Endometrium (tissue), 2 donors: ENCODE measurements around the gene SLC35G6.
"Not testable (repeated sequence)": the region's sequence is repeated elsewhere in the genome, so short reads cannot be mapped to it uniquely, and the experiment has no call there.

Experiments used
- FAIRE-seq: peaks from 2 replicates; lab custom pipeline; 2012; peaks lifted over from hg19 to GRCh38; lab: Jason Lieb, UNC
- donor health status: control.
- donor health status: control.

Gene SLC35G6

GRCh38 chr17:7479213-7480088 is 1.8 kb upstream of the SLC35G6 start, which contains the start of gene ZBTB4:
Gene ZBTB4, minus strand, starts transcription at chr17:7479631. Its CDS starts 12,830 bp downstream, at chr17:7466801.
- FAIRE-seq: no peak

DNA sequence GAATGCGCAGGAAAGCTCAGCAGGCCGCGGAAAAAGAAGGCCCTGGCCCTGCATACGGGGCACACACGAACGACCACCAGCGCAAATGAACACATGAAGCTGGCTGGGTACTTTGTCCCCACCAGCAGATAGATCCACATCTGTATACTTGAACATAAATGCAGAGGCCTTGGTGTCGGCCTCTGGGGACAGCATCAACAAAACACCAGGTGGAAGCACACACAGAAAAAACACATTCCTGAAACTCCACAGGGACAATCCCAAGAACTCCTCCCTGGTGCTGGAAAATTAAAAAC is 1.2 kb upstream of the SLC35G6 start:
- no peak for FAIRE-seq

- not testable (repeated sequence) for FAIRE-seq
Measured at GRCh38 chr17:7481842-7482741, 846 bp downstream of the SLC35G6 start.

GRCh38 chr17:7482742-7483088 is 1.5 kb downstream of the SLC35G6 start:
- FAIRE-seq: not testable (repeated sequence)

- FAIRE-seq: no peak
Measured at GRCh38 chr17:7483255-7484066, 2.2 kb downstream of the SLC35G6 start.

GRCh38 chr17:7484067-7484918 is 3.0 kb downstream of the SLC35G6 start, which contains the start of gene POLR2A:
Gene POLR2A, plus strand, starts transcription at chr17:7484366.
- FAIRE-seq: peak; percentile 86

DNA sequence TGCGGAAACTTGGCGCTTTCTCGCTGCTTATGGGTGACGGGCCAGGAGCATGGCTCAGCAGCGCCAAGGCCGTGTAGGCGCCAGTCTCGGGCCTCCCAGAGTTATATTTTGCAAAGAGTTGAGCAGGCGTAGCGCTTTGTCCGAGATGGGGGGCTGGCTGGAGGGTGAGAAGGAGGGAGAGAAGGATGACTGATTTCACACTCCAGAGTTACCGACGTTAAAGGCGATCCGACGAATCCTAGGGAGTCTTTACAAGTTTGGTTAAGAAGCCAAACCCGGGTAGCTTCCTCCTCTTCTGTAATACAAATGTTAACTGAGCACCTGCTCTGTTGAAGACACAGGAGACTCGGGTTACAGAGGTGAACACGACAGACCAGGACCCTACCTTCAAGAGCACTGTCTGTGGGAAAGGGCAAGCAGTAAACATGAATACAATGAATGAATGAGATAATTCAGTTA is 3.7 kb downstream of the SLC35G6 start:
- no peak for FAIRE-seq

DNA sequence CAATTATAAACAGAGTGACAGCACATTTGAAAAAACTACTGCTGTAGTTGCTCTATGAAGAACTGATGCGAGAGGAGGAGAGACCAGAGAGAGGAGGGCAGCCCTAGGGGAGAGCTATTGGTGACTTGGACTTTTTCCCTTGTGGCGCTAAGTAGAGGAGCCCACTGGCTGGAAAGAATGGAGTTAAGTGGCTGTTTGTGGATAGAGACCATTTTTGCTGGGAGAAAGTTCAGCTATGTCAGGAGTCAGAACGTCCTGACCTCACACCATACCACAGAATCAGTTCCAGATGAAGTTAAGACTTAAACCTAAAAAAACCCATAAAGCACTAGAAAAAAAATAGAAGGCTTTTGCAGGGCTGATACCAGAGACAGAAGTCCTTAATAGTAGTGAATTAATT is 4.9 kb downstream of the SLC35G6 start:
- FAIRE-seq: peak; percentile 71

DNA sequence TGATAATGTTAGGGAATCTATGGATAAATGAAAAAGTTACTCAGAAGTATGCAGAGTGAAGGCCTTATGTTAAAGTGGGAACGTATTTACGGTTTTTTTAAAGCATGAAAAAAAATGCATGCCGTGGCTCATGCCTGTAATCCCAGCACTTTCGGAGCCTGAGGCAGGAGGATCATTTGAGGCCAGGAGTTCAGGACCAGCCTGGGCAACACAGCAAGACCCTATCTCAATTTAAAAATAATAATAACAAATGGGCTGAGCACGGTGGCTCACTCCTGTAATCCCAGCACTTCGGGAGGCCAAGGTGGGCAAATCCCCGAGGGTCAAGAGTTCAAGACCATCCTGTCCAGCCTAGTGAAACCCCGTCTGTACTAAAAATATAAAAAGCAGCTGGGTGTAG is 8.9 kb downstream of the SLC35G6 start:
- no peak for FAIRE-seq

DNA sequence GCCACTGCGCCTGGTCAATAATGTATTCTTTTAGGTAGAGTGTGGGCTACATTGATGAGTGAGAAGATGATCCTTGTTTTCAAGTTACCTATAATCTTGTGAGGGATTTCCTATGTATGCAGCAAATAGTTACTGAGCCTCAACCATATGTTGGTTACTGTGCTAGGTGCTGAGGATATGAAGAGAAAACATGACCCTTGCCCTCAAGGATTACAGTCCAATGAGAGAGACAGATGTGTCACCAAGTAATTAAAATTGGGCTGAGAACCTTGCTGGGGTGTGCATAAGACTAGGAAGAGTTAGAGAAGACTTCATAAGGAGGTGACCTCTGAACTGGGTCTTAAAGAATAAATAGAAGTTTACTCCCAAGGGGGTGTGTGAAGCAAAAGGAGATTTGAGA is 10.3 kb downstream of the SLC35G6 start:
- no peak for FAIRE-seq

GRCh38 chr17:7493941-7494340 is 12.7 kb downstream of the SLC35G6 start:
- no peak for FAIRE-seq

DNA sequence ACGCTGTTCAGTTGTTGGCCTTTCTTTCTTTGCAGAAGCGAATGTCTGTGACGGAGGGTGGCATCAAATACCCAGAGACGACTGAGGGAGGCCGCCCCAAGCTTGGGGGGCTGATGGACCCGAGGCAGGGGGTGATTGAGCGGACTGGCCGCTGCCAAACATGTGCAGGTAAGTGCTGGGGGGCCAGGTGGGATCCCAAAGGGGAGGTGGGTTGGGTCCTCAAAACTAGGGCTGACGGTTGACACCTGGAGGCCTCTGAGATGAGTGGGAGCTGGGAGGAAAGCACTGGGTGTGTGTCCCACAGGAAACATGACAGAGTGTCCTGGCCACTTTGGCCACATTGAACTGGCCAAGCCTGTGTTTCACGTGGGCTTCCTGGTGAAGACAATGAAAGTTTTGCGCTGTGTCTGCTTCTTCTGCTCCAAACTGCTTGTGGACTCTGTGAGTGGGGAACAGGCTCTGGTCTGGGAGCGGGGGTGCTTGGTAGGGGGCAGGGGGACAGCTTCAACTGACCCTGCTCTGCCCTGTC is 14.7 kb downstream of the SLC35G6 start:
- no peak for FAIRE-seq

- FAIRE-seq: no peak
Measured at GRCh38 chr17:7496470-7497183, 15.4 kb downstream of the SLC35G6 start.

GRCh38 chr17:7497228-7497627 is 16.0 kb downstream of the SLC35G6 start:
- no peak for FAIRE-seq

DNA sequence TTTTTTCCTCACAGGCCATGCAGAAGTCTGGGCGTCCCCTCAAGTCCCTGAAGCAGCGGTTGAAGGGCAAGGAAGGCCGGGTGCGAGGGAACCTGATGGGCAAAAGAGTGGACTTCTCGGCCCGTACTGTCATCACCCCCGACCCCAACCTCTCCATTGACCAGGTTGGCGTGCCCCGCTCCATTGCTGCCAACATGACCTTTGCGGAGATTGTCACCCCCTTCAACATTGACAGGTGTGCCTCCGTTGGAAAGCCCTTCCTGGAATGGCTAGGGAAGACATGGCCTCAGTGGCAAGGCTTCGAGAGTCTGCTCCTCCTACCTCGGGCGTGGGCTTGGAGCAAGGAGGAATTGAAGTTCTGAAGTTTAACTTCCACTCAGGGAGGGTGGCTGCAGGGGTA is 16.4 kb downstream of the SLC35G6 start:
- FAIRE-seq: no peak

DNA sequence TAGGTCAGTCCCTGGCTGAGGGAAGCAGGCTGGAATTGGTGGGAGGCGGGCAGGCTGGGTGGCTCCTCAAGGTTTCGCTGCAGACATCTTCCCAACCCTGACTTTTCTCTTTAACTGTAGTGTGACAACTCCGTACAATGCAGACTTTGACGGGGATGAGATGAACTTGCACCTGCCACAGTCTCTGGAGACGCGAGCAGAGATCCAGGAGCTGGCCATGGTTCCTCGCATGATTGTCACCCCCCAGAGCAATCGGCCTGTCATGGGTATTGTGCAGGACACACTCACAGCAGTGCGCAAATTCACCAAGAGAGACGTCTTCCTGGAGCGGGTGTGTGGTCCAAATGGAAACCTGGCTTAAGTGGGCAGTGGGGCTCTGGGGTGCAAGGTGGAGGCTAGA is 17.9 kb downstream of the SLC35G6 start:
- FAIRE-seq: no peak

- no peak for FAIRE-seq
Measured at GRCh38 chr17:7501729-7502128, 20.5 kb downstream of the SLC35G6 start.

DNA sequence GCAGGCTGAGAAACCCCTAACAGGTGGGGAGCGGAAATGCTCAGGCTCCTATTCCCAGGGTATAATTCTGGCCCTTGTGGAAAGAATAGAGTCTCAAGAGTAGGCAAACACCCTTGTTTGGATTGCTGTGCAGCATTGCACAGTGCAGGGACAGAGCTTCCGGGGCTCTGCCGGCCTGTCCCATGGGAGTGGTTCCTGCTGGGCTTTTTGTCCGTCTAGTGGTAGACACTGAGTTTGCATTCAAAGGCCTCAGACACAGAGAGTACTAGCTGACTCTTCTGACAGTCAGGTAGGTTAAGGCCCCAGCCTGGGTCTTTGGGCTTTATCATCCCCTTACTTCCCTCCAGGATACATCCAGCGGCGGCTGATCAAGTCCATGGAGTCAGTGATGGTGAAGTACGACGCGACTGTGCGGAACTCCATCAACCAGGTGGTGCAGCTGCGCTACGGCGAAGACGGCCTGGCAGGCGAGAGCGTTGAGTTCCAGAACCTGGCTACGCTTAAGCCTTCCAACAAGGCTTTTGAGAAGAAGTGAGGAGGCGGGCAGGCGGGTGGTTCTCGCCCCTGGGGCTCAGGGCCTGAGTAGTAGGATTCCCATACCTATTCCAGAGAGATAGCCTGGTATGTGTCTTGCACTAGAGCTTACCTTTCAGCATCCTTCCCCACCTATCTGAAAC is 21.1 kb downstream of the SLC35G6 start:
- FAIRE-seq: no peak

DNA sequence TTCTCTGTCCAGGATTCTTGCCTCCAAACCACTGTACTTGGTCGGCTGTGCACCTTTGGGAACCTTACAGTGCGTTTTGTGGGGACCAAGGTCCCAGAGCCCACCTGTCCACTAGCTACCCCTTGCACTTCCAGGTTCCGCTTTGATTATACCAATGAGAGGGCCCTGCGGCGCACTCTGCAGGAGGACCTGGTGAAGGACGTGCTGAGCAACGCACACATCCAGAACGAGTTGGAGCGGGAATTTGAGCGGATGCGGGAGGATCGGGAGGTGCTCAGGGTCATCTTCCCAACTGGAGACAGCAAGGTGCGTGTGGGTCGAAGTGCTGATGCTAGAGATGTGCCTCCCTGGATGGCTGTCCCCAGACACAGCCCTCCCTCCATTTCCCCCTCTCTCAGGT is 21.7 kb downstream of the SLC35G6 start:
- no peak for FAIRE-seq

- FAIRE-seq: no peak
Measured at GRCh38 chr17:7503521-7503920, 22.3 kb downstream of the SLC35G6 start.
